IPS DF 6.9 (cell line): ENCODE data around the gene EIF4G3.
"Not testable (repeated sequence)": the region's sequence is repeated elsewhere in the genome, so short reads cannot be mapped to it uniquely, and the experiment has no call there.

ENCODE experiments used
- DNase-seq: peaks from one replicate; pipeline ENCODE4 v3.0.0-alpha.2; 2013; ENCODE audit warnings: low read depth, low spot score
- H3K27ac ChIP-seq: one replicate; pipeline ENCODE4 v1.5.1; 2013; ENCODE audit warnings: low read length, control low read depth
- H3K27me3 ChIP-seq: 2 replicates; pipeline ENCODE4 v1.6.1; 2013; ENCODE audit warnings: mild to moderate bottlenecking, low read length; ENCODE audit not compliant: control insufficient read depth, insufficient read depth
- H3K36me3 ChIP-seq: 2 replicates; pipeline ENCODE4 v1.6.1; 2013; ENCODE audit warnings: low read length; ENCODE audit not compliant: control insufficient read depth, insufficient read depth
- H3K4me1 ChIP-seq: 2 replicates; pipeline ENCODE4 v1.6.1; 2013; ENCODE audit warnings: low read length; ENCODE audit not compliant: control insufficient read depth, insufficient read depth
- H3K4me3 ChIP-seq: 2 replicates; pipeline ENCODE4 v1.5.1; 2013; ENCODE audit warnings: mild to moderate bottlenecking, low read length
- H3K9me3 ChIP-seq: 2 replicates; pipeline ENCODE4 v1.6.1; 2013; ENCODE audit warnings: low read length, inconsistent platforms; ENCODE audit not compliant: control insufficient read depth, insufficient read depth
- WGBS: extraction: QIAGEN DNeasy Blood & Tissue Kit; methylation state at CpG from one replicate; pipeline ENCODE4 v1.1.7; 2013; ENCODE audit warnings: mixed read lengths, missing lambda C conversion rate; ENCODE audit not compliant: insufficient read length, insufficient coverage; 5-methylcytosine and 5-hydroxymethylcytosine counted together

EIF4G3 gene

GRCh38 chr1:21205416-21205815, 28.7 kb upstream of the EIF4G3 start:
- H3K36me3 ChIP-seq, result no peaks in the 10 kb centered on the region
- no peak overlapping the region for H3K4me3 ChIP-seq
- DNase-seq, result no peak
- no peak overlapping the region for H3K27ac ChIP-seq
- no peaks in the 10 kb centered on the region for H3K4me1 ChIP-seq
- no peaks in the 10 kb centered on the region for H3K27me3 ChIP-seq
- H3K9me3 ChIP-seq, result no peaks in the 10 kb centered on the region
- WGBS, result no CpG with 5 or more reads among the region's 5 CpGs

- H3K9me3 ChIP-seq, result no peaks in the 10 kb centered on the region
- no peaks in the 10 kb centered on the region for H3K4me1 ChIP-seq
- no peak overlapping the region for H3K27ac ChIP-seq
- WGBS, result no CpG with 5 or more reads among the region's 4 CpGs
- no peak for DNase-seq
- H3K27me3 ChIP-seq, result no peaks in the 10 kb centered on the region
- no peaks in the 10 kb centered on the region for H3K36me3 ChIP-seq
- H3K4me3 ChIP-seq, result no peak overlapping the region
Measured at GRCh38 chr1:21201650-21202049, 25.0 kb upstream of the EIF4G3 start.

GRCh38 chr1:21201238-21201637, 24.5 kb upstream of the EIF4G3 start:
- not testable (repeated sequence) for H3K4me3 ChIP-seq, DNase-seq, H3K4me1 ChIP-seq, H3K36me3 ChIP-seq, H3K27ac ChIP-seq, H3K27me3 ChIP-seq, H3K9me3 ChIP-seq
- WGBS, result no CpG with 5 or more reads among the region's 5 CpGs

- H3K4me1 ChIP-seq, result no peaks in the 10 kb centered on the region
- no peaks in the 10 kb centered on the region for H3K27me3 ChIP-seq
- H3K9me3 ChIP-seq, result no peaks in the 10 kb centered on the region
- H3K27ac ChIP-seq, result no peak overlapping the region
- DNase-seq, result no peak
- H3K36me3 ChIP-seq, result no peaks in the 10 kb centered on the region
- WGBS, result no CpG with 5 or more reads among the region's 6 CpGs
- H3K4me3 ChIP-seq, result no peak overlapping the region
Measured at GRCh38 chr1:21200767-21201166, 24.1 kb upstream of the EIF4G3 start.

GRCh38 chr1:21198929-21199328, 22.2 kb upstream of the EIF4G3 start:
- Histone ChIP-seq H3K4me3 (no peak overlapping the region), H3K4me1 (no peaks in the 10 kb centered on the region), H3K27me3 (no peaks in the 10 kb centered on the region; the same call in 1 of the 2 replicates), H3K9me3 (no peaks in the 10 kb centered on the region), H3K27ac (no peak overlapping the region), H3K36me3 (no peaks in the 10 kb centered on the region)
- DNase-seq, result no peak
- no CpG with 5 or more reads among the region's 4 CpGs for WGBS

- WGBS, result no CpG with 5 or more reads among the region's 4 CpGs
Measured at GRCh38 chr1:21192871-21193270, 16.2 kb upstream of the EIF4G3 start.

GRCh38 chr1:21192284-21192683, 15.6 kb upstream of the EIF4G3 start:
- WGBS, result no CpG with 5 or more reads among the region's 5 CpGs
- H3K4me1 ChIP-seq, result no peaks in the 10 kb centered on the region
- peaks cover 49% of the 10 kb centered on the region for H3K27me3 ChIP-seq

More at GRCh38 chr1:21192871-21193270, 16.2 kb upstream of the EIF4G3 start:
- no peak overlapping the region for H3K4me3 ChIP-seq
- H3K27ac ChIP-seq, result no peak overlapping the region
- peaks cover 43% of the 10 kb centered on the region for H3K27me3 ChIP-seq
- DNase-seq, result no peak
- H3K9me3 ChIP-seq, result no peaks in the 10 kb centered on the region
- no peaks in the 10 kb centered on the region for H3K36me3 ChIP-seq
- H3K4me1 ChIP-seq, result no peaks in the 10 kb centered on the region

GRCh38 chr1:21190771-21191170, 14.1 kb upstream of the EIF4G3 start:
- not testable (repeated sequence) for H3K36me3 ChIP-seq, H3K9me3 ChIP-seq, DNase-seq, H3K4me3 ChIP-seq, H3K27ac ChIP-seq, H3K4me1 ChIP-seq
- no CpG with 5 or more reads among the region's 2 CpGs for WGBS
- H3K27me3 ChIP-seq, result peaks cover 51% of the 10 kb centered on the region

More at GRCh38 chr1:21192284-21192683, 15.6 kb upstream of the EIF4G3 start:
- Histone ChIP-seq H3K27ac (no peak overlapping the region), H3K36me3 (no peaks in the 10 kb centered on the region), H3K9me3 (no peaks in the 10 kb centered on the region), H3K4me3 (no peak overlapping the region)
- no peak for DNase-seq

- Histone ChIP-seq H3K27me3 (peaks cover 51% of the 10 kb centered on the region), H3K4me3 (no peak overlapping the region), H3K4me1 (no peaks in the 10 kb centered on the region), H3K9me3 (no peaks in the 10 kb centered on the region), H3K27ac (no peak overlapping the region), H3K36me3 (no peaks in the 10 kb centered on the region)
- no CpG with 5 or more reads among the region's 1 CpG for WGBS
- no peak for DNase-seq
Measured at GRCh38 chr1:21189906-21190500, 13.3 kb upstream of the EIF4G3 start.

- WGBS, result no CpG with 5 or more reads among the region's 3 CpGs
- H3K4me1 ChIP-seq, result no peaks in the 10 kb centered on the region
- H3K27me3 ChIP-seq, result peaks cover 55% of the 10 kb centered on the region
- no peaks in the 10 kb centered on the region for H3K9me3 ChIP-seq
- DNase-seq, result no peak
- H3K36me3 ChIP-seq, result no peaks in the 10 kb centered on the region
- no peak overlapping the region for H3K27ac ChIP-seq
- H3K4me3 ChIP-seq, result no peak overlapping the region
Measured at GRCh38 chr1:21189421-21189820, 12.7 kb upstream of the EIF4G3 start.

GRCh38 chr1:21188235-21188634, 11.5 kb upstream of the EIF4G3 start:
- DNase-seq, result no peak
- H3K4me3 ChIP-seq, result no peak overlapping the region
- H3K9me3 ChIP-seq, result no peaks in the 10 kb centered on the region
- H3K27ac ChIP-seq, result no peak overlapping the region
- H3K27me3 ChIP-seq, result peaks cover 58% of the 10 kb centered on the region
- no peaks in the 10 kb centered on the region for H3K36me3 ChIP-seq
- H3K4me1 ChIP-seq, result no peaks in the 10 kb centered on the region
- no CpG with 5 or more reads among the region's 3 CpGs for WGBS
